CD4-positive, alpha-beta T cell treated with Interleukin-15 for 1 hour (primary cell): Measurements from ENCODE around the gene MATN1.
"Not testable (repeated sequence)": the region's sequence is repeated elsewhere in the genome, so short reads cannot be mapped to it uniquely, and the experiment has no call there.

ENCODE experiments used
- DNase-seq: peaks from one replicate; pipeline ENCODE4 v3.0.0-alpha.2; 2020

MATN1 gene

DNA sequence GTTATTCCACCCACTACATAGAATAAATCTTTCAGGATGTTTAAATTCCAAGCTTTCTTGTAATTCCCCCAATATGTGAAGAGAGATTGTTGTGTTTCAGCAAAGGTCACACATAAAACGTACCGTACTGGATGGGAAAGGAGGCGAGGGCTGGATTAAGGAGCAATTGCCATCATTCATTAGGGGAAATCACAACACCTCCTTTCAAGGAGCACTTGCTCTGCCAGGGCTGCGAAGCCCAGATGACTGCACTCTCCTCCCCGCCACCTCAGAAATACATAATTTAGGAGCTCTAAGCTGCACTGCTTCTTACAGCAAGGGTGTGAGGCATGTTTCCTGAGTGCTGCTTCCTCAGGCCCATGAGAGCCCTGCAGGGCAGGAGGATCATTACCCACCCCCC is 29.6 kb downstream of the MATN1 start:
- no peak for DNase-seq

DNA sequence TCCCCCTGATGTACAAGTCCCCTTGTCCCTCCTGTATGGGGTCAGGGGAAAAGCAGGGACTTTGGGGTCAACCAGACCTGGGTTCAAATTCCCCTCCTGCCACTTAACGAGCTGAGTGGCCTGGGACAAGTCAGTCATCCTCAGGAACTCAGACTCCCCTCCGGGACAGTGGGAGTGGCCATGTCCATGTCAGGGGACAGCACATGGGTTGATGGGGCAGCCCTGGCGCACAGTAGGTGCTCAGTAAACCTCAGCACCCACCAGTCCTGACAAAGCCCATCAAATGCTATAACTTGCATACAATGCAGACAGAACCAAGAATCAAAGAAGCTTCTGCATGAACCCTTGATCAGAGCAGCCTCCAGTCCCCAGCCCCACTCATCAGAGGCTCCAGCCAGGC is 30.0 kb downstream of the MATN1 start:
- DNase-seq = no peak

DNA sequence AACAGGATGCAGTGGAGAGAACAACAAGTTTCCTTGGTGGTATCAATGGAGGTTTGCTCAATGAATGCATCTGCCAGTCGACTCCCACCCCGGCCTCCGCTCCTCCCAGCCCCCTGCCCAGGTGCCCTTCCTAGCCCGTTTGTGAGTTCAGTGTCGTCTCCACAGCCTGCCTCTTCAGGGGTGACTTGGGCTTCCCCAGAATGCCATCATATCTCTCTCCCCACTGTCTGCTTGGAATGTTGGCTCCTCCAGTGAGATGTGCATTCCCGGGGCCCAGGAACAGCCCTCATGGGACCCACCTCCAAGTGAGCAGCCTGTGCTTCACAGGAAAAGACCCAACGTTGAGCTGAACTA is 30.5 kb downstream of the MATN1 start:
- DNase-seq = no peak

DNA sequence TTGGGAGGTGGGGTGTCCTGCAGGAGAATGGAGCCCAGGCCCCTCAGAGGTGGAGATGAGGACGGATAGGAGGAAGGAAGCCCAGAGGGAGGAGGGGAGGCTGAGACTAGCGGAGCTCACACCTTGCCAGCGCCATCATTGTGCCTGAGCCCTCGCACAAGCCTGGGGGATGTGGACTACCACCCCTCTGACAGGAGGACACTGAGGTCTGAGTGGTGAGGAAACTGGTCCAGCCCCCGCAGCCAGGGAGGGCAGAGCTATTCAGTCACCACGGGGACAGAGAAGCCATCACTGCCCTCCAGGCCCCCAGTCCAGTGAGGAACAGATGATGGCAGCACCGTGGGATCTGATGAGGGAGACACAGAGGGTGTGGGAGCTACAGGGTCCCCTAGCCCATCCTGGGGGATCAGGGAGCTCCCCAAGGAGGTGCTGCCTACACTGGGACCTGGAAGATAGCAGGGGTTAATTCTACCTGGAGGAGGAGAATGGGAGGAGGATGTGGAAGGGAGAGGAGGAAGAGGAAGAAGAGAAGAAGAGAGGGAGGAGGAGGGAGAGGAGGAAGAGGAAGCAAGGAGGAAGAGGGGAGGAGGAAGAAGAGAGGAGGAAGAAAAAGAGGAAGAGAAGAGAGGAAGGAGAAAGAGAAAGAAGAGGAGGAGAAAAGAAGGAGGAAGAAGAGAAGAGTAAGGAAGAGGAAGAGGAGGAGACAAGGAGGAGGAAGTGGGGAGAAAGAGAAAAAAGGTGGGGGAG is 31.0 kb downstream of the MATN1 start:
- DNase-seq = no peak

DNA sequence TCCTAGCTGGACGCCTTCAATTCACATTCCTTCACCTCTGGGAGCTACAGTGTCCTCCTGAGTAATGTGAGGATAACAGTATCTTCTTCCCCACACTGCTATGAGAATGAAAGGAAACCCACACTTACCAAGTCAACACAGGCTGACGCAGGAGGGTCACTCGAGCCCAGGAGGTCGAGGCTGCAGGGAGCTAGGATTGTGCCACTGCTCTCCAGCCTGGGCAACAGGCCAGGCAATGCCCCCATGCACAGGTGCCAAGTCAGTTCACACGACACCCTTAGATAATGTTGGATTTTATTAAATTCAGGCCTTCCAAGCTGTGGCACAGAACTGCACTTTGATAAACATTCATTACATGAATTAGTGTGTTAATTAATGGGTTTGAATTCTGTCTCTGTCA is 31.9 kb downstream of the MATN1 start:
- DNase-seq = no peak

DNA sequence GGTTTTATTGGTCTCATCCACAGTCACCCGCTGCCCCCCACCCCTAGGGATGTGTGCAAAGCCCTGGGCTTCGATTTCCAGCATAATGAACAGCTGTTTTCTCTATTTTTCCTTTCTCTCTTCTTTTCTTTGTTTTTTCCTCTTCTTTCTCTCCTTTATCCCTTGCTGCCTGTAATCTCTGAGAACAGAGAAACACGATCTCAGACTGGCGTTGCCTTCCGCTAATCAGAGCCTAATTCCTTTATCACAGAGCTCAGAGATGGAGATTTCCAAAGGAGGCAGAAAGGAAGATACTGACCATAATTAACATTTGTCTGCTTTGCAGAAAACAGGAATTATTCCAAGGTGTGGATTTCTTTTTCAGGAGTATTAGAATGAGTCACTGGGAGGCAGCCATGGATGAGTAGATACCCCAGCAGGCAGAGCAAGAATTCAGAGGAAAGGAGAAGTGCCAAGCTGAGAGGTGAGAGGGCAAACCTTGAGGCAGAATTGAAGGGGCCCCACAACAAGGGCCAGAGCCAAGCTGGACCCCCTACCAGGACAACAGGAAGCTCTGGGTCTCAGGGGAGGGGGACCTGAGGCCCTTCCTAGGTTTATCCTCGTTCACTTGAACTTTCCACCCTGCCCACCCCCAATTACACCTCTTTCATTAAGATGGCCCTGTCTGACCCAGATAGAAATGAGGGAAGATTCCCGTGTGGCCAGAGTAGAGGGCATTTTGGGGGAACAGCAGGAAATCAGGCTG is 33.3 kb downstream of the MATN1 start:
- no peak for DNase-seq

DNA sequence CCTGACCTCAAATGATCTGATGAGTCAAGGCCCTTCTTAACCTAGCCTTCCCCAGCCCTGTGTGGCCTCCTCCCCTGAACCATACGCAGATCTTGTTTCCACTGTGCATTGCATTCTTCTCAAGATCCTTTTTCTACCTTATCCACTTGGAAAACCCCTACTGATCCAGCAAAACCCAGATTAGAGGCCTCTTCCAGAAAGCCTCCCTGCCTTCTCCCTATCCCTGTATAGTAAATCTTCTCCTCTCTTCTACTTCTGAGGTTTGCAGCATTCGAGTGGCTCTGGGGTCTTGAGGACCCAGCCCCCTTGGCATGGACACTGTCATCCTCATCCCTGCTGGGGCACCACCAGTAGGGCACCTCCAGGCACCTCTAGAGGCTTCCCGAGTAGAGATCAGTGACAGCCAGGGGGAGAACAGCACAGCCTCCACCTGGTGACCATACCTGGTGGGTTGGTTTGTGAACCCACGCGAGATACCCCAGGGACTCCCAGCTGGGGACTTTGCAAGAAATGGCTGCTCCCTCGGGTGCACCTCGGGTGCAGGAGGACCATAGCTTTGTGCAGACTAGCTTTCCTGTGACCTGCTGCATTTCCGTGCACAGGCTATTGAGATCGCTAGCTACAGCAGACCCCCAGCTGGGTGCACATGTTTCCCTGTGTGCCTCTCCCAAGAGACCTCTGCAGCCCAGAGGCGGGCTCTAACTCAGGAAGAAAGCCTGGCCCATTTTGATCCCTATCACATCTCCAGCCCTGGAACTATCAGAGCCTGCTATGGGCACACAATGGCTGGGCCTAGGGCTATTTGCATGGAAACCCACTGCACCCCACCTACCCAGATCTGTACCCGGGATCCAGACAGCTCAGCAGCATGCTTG is 34.2 kb downstream of the MATN1 start:
- DNase-seq = no peak

DNA sequence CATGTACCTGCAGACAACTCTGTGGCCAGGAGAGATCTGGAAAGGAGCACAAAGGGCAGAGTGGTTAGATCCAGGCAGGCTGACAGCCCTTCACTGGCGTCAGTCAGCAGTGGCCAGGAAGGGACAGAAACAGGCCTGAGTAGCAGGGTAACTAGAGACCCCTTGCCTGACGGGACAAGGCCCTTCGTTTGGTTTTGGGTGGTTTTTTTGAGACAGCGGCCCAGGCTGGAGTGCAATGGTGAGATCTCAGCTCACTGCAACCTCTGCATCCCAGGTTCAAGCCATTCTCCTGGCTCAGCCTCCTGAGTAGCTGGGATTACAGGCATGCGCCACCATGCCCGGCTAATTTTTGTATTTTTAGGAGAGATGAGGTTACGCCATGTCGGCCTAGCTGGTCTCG is 34.9 kb downstream of the MATN1 start:
- DNase-seq = not testable (repeated sequence)

DNA sequence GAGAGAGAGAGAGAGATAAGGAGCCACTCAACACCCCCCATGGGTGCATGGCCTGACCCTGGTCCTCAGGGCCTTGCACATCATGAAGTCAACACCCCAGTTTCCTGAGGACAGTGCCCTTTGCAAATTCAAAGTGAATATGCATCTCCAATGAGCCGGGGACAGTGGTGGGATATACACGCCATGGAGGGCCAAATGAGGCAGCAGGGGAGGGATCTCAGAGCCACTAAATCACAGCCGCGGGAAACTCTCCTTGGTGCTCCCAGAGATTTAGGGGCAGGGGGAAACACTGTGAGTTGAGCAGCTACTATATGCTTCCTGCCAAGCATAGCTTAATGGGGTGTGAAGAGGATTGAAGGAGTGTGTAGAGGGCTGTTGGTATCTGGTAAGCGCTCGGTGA is 35.5 kb downstream of the MATN1 start:
- no peak for DNase-seq

DNA sequence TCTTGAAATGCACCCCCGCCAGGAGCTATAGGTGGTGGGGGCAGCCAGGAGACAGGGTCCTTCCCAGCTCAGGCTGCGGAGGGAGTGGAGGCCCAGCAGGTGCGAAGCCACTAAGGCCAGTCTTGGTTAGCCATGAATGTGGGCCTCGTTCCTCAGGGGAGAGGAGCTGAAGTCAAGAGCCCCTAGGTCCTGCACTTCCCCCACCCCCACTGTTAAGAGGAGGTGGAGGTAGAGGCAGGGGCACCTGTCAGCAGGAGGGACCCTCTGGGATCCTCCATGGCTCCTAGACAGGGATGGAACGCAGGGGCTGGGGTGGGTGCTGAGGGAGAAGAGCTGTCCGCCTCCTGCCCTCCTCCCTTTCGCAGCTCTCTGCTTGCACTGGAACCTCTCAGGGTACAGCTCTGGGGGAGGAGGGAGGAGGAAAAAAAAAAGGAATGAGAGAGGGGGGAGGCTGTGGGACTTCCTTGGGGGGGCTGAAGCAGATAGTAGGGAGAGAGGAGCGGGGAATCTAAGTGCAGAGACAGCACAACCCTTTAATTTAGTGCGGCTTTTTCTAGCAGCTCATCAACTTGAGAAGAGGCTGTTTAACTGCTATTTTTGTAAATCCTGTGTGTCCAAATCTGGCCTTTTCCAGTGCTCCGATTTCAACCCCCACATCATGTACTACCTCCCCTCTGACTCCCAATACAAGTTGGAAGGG is 37.0 kb downstream of the MATN1 start:
- DNase-seq = no peak

DNA sequence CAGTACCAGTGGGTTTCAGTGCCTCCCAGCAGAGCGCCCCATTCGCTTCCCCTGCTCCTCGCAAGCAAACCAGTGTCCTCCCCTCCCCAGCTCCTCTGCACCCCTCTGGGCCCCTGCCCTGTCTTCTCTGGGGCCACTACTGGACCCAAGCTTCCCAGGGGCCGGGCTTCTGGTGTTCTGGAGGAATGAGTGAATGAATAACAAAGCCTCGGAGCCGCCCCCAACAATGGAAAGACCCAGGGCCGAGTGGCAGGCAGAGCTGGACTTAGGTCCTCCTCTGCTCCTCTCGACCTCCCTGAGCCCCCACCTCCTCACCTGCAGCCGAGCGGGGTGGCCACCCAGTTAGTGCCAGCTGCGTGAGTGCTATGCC is 37.6 kb downstream of the MATN1 start:
- DNase-seq = no peak

DNA sequence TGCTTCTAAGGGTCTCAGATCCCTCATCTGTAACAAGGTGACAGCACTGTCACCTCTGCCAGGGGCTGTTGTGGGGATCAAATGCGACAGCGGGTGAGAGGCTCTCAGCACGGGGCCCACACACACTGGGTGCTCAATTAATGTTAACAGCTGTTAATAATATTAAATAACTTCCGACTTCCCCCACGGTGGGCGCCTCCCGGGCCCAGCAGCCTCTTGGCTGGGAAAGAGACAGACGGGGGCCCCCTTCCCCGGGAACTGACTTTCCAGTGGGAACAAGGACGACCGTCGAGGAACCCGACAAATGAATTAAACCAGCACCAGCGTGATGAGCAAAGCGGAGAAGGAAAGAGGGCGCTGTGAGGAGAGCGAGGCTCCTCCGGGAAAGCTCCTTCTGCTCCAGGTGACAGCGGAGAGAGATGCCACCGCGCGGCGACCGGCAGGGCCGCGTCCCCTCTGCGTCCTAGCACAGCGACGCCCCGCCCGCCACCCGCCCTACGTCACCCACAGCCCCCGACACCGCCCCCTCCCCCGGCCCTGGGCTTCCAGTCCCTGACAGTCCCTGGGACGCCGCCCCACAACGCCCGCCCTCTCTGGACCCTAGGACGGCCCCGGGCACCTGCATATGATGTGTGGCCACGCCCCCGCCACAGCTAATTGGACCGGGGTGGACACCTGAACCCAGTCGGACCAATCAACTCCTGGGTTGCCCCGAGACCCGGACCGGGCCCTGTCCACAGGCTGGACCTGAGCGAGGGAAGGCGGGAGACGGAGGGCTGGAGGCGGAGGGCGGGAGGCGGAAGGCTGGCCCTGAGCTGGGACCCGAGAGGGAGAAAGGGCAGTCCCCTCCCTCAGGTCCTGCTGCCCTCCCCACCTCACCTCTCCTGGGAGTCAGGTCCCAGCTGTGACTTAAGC is 38.2 kb downstream of the MATN1 start:
- DNase-seq = peak; percentile 14

DNA sequence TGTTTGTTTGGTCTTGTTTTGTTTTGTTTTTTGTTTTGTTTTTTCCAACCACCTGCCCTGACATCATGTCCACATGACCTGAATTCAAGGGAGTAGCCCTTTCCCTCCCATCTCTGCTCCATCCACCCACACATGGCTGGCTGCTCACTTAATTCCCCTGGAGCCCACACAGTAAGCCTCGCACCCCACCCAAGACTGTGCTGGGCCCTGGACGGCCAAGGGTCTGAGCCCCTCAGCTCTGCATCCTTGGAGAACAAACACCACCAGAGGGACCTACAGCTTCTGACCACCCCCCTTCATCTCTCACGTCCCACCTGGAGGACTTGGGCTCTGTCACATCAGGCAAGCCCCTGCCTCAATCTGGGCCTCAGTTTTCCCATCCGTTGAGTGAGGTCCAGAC is 39.1 kb downstream of the MATN1 start:
- no peak for DNase-seq

DNA sequence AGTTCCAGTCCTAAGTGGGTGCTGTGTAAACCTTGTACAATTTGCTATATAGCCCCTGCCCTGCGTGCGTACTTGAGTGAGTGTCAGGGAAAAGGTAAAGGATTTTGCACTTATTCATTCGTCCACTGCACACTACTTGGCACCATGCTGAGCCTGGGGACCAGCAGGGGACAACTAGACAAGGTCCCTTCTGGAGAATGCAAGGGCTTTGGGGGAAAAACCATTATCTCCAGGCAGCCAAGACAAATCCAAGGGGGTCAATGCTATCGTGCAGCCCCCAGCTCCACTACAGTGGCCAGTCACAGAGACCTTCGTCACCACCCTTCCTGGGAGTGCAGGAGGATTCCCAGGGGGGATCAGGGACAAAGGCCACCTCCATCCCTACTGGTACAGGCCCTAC is 39.7 kb downstream of the MATN1 start:
- DNase-seq = peak; percentile 3

DNA sequence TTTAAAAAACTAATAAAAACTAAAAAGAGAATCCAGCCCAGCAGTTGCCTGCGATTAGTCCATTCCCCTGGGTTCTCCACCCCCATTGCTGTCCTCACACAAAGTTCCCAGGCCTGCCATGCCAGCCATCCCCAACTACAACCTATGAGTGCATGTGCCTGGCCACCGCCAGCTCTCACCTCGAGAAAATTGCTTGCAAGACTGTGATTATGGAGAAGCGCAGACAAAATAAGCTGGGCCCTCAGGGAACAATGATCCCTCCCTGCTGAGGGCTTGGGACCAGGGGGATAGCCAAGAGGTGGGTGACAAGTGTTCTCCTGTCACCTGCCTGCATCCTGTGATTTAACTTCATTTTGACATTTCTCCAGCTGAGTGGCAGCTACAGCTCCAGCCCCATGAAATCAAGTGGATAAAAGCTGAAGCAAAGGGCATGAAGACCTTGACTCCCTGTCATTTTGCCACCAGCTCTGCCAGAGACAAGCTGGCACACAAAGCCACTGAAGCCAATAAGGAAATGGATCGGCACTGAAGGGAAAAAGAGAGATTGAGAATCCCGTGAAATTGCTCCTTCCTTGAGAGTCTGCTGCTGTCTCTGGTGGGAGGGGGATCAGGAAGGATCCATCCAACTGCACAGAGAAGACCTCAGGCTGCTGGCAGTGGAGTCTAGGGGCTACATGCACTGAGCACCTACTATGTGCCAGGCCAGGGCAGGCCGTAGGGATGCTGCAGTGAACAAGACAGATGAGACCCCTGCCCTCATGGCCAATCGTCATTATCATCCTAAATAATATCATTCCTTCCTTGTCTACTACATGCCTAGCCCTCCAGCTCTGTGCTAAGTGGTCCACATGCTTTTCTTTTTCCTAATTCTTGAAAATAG is 40.7 kb downstream of the MATN1 start:
- no peak for DNase-seq

DNA sequence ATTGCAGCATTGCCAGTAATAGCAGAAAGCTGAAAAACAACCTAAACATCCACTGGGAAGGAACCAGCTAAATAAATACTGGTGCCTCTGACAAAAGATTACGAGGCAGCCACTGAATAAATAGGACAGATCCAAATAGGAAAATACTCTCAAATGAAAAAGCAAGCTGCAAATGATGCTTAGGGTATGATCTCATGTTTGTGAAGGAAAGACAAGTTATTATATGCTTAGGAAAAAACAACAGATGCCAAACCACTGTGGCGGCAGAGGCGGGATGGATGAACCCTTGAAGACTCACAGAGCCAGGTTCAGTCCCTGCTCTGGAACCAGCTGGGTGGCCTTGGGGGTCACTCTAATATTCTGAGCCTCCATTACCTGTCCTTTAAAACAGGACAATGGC is 41.6 kb downstream of the MATN1 start:
- DNase-seq = no peak

DNA sequence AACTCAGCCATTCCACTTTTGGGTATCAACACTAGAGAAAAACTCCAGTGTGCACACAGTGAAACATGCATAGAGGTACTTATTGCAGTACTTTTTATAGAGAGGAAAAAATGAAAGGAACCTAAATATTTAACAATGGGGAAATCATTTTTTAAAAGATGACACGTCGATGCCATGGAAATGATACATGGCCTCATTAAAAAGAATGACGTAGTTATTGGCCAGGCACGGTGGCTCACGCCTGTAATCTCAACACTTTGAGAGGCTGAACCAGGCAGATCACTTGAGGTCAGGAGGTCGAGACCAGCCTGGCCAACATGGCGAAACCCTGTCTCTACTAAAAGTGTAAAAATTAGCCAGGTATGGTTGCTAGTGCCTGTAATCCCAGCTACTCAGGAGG is 42.5 kb downstream of the MATN1 start:
- no peak for DNase-seq

DNA sequence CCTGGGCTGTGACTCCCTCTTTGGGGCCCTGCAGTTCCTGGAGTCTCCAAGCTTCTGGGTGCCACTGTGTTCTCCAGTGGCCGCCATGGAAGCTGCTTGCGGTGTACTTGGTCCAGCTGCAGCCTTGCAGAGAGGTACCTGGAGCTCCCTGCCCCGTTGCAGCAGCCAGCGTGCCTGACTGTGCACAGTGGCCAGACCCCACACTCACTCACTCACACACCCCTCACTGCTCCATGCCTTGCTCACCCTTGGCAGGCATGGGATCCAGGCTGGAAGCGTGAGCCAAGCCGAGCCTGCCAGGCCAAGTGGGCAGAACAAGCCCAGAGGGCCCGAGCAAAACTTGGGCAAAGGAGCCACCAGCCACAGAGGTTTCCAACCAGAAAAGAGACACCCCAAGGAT is 43.0 kb downstream of the MATN1 start:
- DNase-seq = peak; percentile 11

DNA sequence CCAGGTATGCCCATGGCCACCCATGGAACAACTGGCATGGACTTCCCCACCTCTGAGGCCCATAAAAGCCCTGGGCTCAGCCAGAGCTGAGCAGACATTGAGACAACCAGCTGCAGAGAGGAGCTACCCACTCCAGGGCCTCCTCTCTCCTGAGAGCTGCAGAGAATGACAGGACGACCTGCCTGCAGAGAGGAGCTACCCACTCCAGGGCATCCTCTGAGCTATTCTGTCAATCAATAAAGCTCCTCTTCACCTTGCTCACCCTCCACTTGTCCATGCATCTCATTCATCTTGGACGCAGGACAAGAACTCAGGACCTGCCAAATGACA is 43.4 kb downstream of the MATN1 start:
- DNase-seq = no peak

DNA sequence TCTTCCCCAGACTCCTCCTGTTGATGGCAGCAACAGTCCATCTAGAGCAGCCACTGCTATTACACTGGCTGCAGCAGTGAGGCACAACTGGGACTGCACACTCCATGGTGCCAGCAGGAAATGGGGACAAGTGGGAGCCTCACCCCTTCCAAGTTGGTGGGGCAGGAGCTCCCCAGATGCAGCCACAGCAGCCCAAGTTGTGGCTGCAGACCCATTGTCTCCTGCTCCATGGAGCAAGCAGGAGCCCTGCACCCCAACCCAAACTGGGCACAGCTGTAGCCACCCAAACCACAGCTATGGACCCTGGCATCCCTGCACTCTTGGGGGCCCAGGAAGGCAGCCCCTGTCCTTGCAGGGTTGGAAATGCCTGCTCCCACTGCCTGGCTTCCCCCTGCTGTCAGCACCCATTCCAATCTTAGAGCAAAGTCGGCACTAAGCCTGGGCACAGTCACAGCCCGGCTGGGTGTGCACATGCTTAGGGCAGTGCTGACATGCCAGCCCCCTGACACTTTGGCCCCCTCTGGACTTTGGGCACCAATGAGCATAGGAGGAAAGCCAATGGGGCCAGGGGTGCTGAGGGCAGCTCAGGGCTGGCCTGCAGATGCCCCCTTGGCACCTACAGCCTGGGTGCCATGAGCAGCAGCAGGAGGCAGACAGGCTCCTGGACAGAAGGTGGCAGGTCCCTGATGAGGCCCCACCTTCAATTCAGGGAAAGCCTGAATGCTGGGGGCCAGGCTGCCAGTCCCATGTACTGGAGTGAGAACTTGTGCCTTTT is 44.0 kb downstream of the MATN1 start:
- DNase-seq = peak; percentile 13
